Fibroblast of the aortic adventitia (primary cell): ENCODE measurements around the gene PGA5. TPM values are rescaled to one million over a fixed set of nuclear protein-coding genes. Genes with fewer than 3 reads are reported as not detected.
"Not testable (repeated sequence)": the region's sequence is repeated elsewhere in the genome, so short reads cannot be mapped to it uniquely, and the experiment has no call there.

ENCODE experiments used
- DNase-seq: peaks from one replicate; pipeline ENCODE4 v3.0.0-alpha.2; 2010; ENCODE audit warnings: low read depth
- H3K4me3 ChIP-seq: 2 replicates; pipeline ENCODE4 v1.5.1; 2011; ENCODE audit warnings: low read depth, mild to moderate bottlenecking, control low read depth, low read length, moderate library complexity
- CTCF ChIP-seq: IDR thresholded peaks from 2 replicates; pipeline ENCODE4 v1.5.1; 2011; ENCODE audit warnings: mild to moderate bottlenecking, low read length, control low read depth, inconsistent platforms; ENCODE audit not compliant: insufficient read depth
- total RNA-seq: library from RNA; depleted of rRNA; stranded (reverse); fragments of >200 nt; gene quantifications from 2 replicates; pipeline ENCODE4 v1.2.3, GENCODE V29; 2012; ENCODE audit warnings: low replicate concordance

PGA5 gene
- not detected in 2 replicates for total RNA-seq

GRCh38 chr11:61240875-61241274 is at the start of gene PGA5:
PGA5 (plus strand) TSS chr11:61241175; CDS start chr11:61241227, 52 bp downstream.
- H3K4me3 ChIP-seq, DNase-seq: not testable (repeated sequence)

- no peak for TF ChIP-seq CTCF
- no peak overlapping the region for H3K4me3 ChIP-seq
- no peak for DNase-seq
These were observed 47.4 kb upstream of the PGA5 start for GRCh38 chr11:61193596-61193995.

GRCh38 chr11:61194169-61194671 is 46.8 kb upstream of the PGA5 start:
- no peak for TF ChIP-seq CTCF
- H3K4me3 ChIP-seq = no peak overlapping the region
- no peak for DNase-seq

- no peak for DNase-seq
- TF ChIP-seq CTCF = no peak
- no peak overlapping the region for H3K4me3 ChIP-seq
These were observed 45.8 kb upstream of the PGA5 start for GRCh38 chr11:61194981-61195695.

GRCh38 chr11:61195719-61196118 is 45.3 kb upstream of the PGA5 start:
- TF ChIP-seq CTCF = no peak
- no peak overlapping the region for H3K4me3 ChIP-seq

GRCh38 chr11:61198361-61198760 is 42.6 kb upstream of the PGA5 start:
- DNase-seq = no peak
- TF ChIP-seq CTCF = no peak
- no peak overlapping the region for H3K4me3 ChIP-seq

More at GRCh38 chr11:61195719-61196118, 45.3 kb upstream of the PGA5 start:
- no peak for DNase-seq

- H3K4me3 ChIP-seq = no peak overlapping the region
- DNase-seq = no peak
- TF ChIP-seq CTCF = no peak
These were observed 41.9 kb upstream of the PGA5 start for GRCh38 chr11:61198948-61199523.
